ENCODE measurements around the gene USP31.
"Not testable (repeated sequence)": the region's sequence is repeated elsewhere in the genome, so short reads cannot be mapped to it uniquely, and the experiment has no call there.

Gene USP31

DNA sequence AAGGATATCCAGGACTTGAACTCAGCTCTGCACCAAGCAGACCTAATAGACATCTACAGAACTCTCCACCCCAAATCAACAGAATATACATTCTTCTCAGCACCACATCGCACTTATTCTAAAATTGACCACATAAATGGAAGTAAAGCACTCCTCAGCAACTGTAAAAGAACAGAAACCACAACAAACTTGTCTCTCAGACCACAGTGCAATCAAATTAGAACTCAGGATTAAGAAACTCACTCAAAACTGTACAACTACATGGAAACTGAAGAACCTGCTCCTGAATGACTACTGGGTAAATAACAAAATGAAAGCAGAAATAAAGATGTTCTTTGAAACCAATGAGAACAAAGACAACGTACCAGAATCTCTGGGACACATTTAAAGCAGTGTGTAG, 52.8 kb downstream of the USP31 start:
- DNase-seq (ENCODE audit: low spot score), result not testable (repeated sequence)

DNA sequence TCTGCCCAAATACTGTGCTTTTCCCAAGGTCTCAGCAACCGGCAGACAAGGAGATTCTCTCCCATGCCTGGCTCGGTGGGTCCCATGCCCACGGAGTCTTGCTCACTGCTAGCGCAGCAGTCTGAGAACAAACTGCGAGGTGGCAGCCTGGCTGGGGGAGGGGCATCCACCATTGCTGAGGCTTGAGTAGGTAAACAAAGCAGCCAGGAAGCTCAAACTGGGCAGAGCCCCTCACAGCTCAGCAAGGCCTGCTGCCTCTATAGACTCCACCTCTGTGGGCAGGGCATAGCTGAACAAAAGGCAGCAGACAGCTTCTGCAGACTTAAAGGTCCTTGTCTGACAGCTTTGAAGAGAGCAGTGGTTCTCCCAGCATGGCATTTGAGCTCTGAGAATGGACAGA, 55.1 kb downstream of the USP31 start:
- DNase-seq (ENCODE audit: low spot score), result not testable (repeated sequence)

DNA sequence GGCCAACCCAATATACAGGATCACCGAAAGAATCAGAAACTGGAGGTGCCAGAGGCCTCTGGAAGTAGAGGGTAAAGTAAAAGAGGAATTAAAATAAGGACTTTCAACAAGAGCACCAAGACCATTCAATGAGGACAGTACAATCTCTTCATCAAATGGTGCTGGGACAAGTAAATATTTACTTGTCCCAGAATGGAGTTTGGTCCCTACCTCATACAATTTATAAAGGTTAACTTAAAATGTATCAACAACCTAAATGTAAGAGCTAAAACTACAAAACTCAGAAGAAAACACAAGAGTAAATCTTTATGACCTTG, 56.5 kb downstream of the USP31 start:
- DNase-seq (ENCODE audit: low spot score), result no peak

- DNase-seq (ENCODE audit: low spot score), result no peak
Observed at GRCh38 chr16:23092072-23092800, 57.0 kb downstream of the USP31 start.

DNA sequence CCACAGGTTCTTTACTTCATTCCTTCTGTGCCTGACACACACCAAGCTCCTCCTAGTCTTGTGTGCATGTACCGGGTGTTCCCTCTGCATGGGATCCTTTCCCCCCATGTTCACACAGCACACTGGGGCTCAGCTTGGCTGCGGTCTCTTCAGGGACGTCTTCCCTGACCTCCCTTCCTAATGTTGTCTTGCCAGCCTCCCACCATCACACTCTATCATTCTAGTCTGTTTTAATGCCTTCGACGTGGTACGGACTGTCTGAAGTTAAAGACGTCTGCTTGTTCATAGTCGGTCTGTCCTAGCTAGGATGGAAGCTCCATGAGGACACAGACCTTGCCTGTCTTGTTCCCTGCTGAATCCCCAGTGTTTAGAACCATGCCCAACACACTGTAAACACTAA, 60.1 kb downstream of the USP31 start:
- DNase-seq (ENCODE audit: low spot score), result no peak

- no peak for DNase-seq (ENCODE audit: low spot score)
Observed at GRCh38 chr16:23088018-23088417, 61.2 kb downstream of the USP31 start.

- no peak for DNase-seq (ENCODE audit: low spot score)
Observed at GRCh38 chr16:23085949-23086348, 63.3 kb downstream of the USP31 start.

GRCh38 chr16:23082161-23082788, 67.0 kb downstream of the USP31 start:
- no peak for DNase-seq (ENCODE audit: low spot score)

- peak; percentile 76 for DNase-seq (ENCODE audit: low spot score)
Observed at GRCh38 chr16:23081675-23082119, 67.6 kb downstream of the USP31 start.

GRCh38 chr16:23080747-23081146, 68.5 kb downstream of the USP31 start:
- DNase-seq (ENCODE audit: low spot score), result no peak

DNA sequence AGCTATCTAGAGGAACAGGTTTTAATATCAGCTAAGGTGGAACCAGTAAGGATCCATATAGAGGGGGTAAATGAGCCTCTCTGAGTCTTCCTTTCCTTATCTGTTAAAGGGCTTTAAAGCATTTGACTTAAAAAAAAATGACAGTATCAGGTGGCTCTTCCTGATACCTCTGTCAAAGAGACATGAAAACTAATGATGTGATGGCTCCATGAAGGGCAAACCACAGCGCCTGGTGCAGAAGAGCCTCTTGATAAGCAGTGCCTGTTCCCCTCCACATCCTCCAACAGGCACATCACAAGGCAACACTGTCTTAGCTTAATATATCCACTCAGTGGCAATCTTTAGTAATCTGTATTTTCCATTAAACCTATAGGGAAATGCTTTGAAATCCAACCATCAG, 68.9 kb downstream of the USP31 start:
- DNase-seq (ENCODE audit: low spot score), result no peak

GRCh38 chr16:23079675-23080301, 69.5 kb downstream of the USP31 start:
- peak; percentile 33 for DNase-seq (ENCODE audit: low spot score)

DNA sequence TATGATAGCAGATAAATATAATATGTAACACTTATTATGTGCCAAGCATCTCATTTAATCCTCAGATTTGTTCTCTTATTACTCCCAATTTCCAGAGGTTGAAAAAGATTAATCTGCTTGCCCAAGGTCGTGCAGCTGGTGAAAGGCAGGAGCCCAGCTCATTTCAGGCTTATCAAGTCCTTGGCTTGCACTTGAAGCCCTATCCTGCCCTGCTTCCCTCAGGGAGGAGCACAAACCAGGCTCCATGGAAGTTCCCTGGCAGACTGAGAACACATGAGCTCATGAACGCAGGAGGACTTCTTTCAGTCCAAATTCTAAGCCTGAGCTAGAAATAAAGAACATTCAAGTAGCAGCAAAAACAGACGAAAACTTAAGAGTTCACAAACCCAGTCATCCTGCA, 74.8 kb downstream of the USP31 start:
- DNase-seq (ENCODE audit: low spot score), result no peak

- DNase-seq (ENCODE audit: low spot score), result peak; percentile 62
Observed at GRCh38 chr16:23072769-23073549, 76.3 kb downstream of the USP31 start.

DNA sequence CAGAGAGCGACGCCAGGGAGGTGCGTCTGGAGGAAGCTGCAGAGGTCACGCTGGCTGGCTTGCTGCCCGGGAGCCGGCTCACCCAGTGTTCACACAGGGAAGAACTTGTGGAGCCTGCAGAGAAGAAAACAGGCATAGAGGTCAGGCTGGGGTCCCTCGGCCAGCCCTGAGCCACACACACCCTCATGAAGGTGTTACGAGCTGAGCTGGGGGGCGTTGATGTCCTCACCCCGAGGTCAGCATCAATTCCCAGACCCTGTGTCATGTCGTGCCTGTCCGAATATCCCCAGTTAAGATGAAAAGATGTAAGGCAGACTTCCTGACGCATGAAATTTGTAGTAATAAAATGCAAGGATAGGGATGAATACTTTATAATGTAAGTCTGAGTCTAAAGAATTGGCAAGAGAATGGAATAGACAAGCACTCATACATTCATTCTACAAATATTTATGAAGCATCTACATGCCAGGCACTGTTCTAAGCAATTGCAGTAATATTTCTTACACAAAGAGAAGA, 77.1 kb downstream of the USP31 start:
- peak; percentile 79 for DNase-seq (ENCODE audit: low spot score)

DNA sequence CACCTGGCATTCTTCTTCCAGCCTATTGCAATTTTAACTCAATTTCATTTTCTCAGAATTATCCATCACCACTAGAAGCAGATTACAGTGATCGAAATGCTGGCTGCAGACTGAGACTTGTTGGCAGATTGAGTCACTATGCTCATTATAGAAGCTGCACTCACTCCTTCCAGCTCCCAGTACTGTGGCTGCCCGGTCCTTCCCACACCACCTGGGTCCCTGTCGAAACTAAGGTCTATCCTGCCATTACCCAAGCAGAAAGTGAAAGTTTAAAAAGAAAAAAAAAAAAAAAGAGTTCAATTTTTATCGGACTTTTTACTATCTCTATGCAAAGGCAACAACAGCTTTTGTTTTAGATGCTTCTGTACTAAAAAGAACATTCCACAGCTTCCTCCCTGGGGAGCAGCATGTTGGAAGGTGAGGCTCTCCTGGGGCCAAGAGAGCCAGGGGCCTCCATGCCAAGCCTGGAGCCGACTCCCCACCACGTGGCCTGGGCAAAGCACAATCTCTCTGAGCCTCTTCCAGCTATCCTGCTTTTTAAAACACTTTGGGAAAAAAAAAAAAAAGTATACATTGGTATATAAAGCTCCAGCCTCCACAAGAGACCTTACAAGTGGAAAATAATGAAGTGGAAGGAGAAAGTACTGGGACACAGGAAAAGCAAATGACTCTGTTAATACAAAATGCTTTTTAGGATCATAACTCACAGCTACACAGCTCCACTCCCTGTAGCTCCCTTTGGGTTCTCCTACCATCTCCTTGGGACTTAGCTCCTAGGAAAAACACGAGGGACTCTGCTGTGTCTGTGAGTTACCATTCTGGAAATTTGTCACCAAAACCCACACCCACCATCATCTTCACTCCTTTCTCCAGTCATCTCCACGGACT, 77.8 kb downstream of the USP31 start:
- DNase-seq (ENCODE audit: low spot score), result peak; percentile 35

- DNase-seq (ENCODE audit: low spot score), result no peak
Observed at GRCh38 chr16:23069844-23070243, 79.4 kb downstream of the USP31 start.

GRCh38 chr16:23068079-23068736, 81.0 kb downstream of the USP31 start:
- DNase-seq (ENCODE audit: low spot score), result no peak

DNA sequence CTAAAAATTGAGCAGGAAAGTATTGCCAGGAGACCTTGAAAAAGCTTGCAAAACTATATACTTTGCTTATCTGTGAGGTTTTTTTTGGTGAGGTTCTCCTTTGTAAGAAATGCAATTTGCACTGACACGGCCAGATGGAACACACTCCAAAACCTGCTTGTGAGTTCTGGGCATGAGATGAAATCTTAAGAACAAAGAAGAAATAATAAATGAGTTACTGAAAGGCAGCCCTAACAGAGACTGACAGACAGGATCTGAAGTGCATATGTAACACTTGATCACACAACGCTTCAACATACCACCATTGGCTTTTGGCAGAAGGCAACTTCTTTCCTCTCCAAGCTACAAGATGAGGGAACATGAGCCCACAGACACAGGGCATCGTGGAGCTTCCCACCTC, 82.6 kb downstream of the USP31 start:
- DNase-seq (ENCODE audit: low spot score), result no peak

GRCh38 chr16:23064639-23065038, 84.6 kb downstream of the USP31 start:
- no peak for DNase-seq (ENCODE audit: low spot score)

- DNase-seq (ENCODE audit: low spot score), result no peak
Observed at GRCh38 chr16:23062524-23062923, 86.7 kb downstream of the USP31 start.

Measured in kidney tubule cell (primary cell).